Glomerular visceral epithelial cell (primary cell): ENCODE results near the gene PTPN6.
A peak's percentile ranks its signal among the peaks of the same experiment; 100 is the strongest.

Experiments
- DNase-seq: peaks from one replicate; pipeline ENCODE4 v3.0.0-alpha.2; 2016; ENCODE audit errors: extremely low spot score

PTPN6 gene

DNA sequence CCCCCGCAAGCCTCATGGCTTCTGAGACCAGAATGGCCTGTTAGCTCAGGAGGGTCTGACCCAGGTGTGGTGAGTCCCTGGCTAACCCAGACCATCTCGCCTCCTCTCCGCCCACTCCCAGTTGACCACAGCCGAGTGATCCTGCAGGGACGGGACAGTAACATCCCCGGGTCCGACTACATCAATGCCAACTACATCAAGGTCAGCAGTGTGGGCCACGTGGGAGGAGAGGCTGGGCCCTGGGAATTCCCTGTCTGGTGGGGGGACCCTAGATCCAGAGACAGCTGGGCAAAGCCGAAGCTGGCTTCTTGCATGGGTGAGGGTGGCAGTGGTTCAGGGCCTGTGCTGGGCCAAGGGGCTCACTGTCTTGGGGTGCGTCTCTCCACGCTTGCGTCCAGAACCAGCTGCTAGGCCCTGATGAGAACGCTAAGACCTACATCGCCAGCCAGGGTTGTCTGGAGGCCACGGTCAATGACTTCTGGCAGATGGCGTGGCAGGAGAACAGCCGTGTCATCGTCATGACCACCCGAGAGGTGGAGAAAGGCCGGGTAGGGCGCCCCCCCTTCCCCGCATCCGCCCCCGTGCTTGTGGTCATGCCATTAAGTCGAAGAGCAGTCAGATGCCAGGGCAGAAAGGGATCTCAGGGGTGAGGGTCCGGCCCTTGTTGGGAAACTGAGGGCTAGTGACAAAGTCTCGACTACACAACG is 5.0 kb downstream of the PTPN6 start:
- DNase-seq: no peak

DNA sequence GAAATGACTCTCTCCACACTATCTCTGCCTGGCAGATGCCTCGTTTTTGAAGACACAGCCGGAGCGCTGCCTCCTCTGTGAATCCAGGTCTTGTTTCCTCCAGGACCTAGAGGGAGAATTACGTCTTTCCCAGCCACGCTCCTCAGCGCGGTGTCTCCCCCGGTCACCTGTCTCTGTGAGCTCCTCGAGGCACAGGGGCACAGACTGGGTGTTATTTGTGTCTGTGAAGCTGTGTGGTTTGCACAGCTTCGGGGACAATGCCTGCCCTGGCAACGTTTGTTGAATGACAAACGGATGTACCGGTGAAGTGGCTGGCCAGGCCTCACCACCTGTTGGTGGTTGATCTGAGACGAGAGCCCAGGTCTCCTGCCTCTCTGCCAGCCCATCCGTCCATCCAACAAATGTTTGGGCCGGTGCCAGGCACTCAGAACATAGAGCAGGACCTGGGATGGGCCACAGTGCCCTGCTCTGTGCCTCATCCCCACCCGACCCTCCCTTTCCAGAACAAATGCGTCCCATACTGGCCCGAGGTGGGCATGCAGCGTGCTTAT is 6.1 kb downstream of the PTPN6 start:
- DNase-seq: no peak

DNA sequence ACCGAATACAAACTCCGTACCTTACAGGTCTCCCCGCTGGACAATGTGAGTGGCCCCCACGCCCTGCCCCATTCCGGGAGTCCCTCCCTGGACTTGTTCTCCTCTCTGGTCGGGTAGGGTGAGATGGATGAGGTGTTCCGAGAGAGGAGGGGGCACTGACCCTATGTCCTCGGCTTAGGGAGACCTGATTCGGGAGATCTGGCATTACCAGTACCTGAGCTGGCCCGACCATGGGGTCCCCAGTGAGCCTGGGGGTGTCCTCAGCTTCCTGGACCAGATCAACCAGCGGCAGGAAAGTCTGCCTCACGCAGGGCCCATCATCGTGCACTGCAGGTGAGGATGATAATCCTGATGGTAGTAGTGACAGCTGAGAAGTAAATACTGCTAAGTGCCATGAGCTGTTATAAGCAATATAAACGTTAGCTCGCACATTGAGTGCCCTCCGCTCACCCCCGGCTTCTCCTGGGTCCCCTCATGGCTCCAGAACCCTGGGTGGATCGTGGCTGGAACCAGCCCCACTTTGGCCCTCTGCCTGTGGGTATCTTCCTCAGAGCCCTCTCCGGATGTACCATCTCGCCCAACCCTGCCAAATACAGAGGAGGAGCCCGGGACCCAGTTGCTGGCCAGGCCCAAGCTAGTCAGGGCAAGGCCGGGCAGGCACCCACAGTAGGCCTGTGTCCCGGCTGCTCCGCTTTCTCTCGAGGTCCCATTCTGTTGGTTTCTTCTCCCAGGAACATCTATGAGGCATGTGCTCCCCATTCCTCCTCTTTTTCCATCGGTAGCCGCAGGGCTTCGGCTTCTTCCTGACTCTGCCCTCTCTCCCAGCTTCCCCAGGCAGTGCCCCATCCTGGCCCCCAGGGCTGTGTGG is 6.8 kb downstream of the PTPN6 start:
- DNase-seq: no peak

- DNase-seq: no peak
Observed at GRCh38 chr12:6958609-6959057, 7.5 kb downstream of the PTPN6 start.

DNA sequence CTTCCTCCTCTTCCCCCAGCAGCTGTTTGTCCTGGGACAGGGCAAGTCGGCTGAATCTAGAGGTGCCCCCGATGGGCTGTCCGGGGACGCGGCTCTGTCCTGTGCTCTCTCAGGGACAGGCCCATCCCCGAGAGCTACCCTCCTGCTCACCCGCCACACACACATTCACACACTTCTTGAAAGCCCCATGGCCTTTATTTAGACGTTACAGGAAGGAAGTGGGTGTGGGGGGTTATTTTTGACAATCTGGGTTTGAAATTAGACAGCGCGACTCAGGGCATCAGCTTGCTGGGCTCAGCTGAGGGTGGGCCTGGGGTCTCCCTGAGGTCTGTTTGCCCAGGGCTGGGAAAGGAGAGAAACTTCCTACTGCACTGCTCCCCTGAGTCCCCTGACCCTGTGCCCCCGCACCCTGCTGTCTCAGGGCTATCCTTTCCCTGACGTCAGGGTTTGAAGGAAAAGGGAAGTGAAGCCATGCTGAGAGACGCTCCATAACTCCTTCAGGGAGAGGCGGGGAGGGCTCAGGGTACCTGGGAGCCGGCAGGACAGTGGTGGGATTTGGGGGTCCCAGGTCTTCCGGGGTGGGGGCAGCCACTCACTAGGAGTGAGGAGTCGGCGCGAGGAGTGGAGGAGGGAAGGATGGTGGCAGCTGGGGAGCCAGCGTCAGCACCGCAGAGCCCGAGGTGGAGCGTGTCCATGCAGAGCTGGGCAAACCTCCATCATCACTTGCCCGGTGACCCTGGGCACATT is 8.1 kb downstream of the PTPN6 start:
- no peak for DNase-seq

DNA sequence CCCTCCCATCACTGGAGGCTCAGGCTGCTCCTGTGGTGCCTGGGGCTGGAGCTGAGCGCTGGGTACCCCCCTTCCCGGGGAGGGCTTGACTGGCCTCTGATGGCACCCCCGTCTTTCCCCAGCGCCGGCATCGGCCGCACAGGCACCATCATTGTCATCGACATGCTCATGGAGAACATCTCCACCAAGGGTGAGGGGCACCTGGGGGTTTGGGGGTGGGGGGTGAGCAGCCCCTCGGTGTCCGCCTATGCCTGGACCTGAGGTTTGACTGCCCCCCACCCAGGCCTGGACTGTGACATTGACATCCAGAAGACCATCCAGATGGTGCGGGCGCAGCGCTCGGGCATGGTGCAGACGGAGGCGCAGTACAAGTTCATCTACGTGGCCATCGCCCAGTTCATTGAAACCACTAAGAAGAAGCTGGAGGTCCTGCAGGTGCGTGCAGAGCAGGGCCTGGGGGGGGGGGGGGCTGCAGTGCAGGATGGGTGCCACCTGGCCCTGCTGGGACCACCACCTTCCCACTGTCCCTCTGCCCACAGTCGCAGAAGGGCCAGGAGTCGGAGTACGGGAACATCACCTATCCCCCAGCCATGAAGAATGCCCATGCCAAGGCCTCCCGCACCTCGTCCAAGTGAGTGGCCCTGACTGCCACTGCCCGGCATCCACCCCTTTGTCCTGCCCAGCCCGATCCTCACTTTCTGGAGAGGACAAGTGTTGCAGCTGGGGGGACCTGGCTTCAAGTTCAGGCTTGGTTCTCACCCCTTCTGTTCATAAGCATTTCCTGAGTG is 8.8 kb downstream of the PTPN6 start:
- DNase-seq: no peak

GRCh38 chr12:6960593-6961277 is 9.6 kb downstream of the PTPN6 start:
- no peak for DNase-seq

- DNase-seq: no peak
Observed at GRCh38 chr12:6961278-6961694, 10.1 kb downstream of the PTPN6 start.

GRCh38 chr12:6961695-6962284 is 10.6 kb downstream of the PTPN6 start:
- DNase-seq: no peak

GRCh38 chr12:6962285-6963015 is 11.3 kb downstream of the PTPN6 start:
- no peak for DNase-seq

GRCh38 chr12:6963016-6963731 is 12.0 kb downstream of the PTPN6 start:
- no peak for DNase-seq

GRCh38 chr12:6963791-6964413 is 12.7 kb downstream of the PTPN6 start:
- DNase-seq: no peak

GRCh38 chr12:6964605-6965025 is 13.5 kb downstream of the PTPN6 start:
- DNase-seq: no peak

GRCh38 chr12:6965026-6965661 is 14.0 kb downstream of the PTPN6 start:
- DNase-seq: peak; percentile 77

- DNase-seq: no peak
Observed at GRCh38 chr12:6965714-6966113, 14.6 kb downstream of the PTPN6 start.

GRCh38 chr12:6966351-6966750 is 15.2 kb downstream of the PTPN6 start:
- no peak for DNase-seq

- DNase-seq: no peak
Observed at GRCh38 chr12:6967651-6968100, 16.5 kb downstream of the PTPN6 start.

DNA sequence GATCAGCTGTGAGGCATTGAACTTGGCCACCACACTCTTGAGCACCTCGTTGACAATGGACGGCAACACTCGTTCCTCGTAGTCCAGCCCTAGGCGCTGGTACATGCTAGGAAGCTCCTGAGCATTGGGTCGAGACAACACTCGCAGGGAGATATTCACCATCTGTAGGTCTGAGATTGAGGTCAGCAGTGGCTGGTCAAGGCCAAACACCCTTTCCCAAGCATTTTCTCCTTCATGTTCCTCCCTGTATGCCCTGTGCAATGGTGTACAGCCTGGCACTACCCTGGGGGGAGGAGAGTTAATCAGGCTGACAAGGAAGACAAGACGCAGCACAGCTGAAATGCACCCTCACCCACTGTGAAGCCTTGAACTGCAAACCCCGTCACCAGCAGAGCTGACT is 17.3 kb downstream of the PTPN6 start:
- DNase-seq: no peak
